NCI-H2029 treated with DMSO at 0.1 percent for 48 hours (cell line): ENCODE data around the gene PBX3.

Source experiments
- DNase-seq: peaks from one replicate; lab custom pipeline; 2025; lab: John Stamatoyannopoulos, UW

PBX3 gene

GRCh38 chr9:125997196-125997823 is 250.1 kb downstream of the PBX3 start:
- peak; percentile 99 for DNase-seq

- DNase-seq: no peak
Measured at GRCh38 chr9:125998837-125999503, 251.8 kb downstream of the PBX3 start.

- no peak for DNase-seq
Measured at GRCh38 chr9:125999504-125999881, 252.3 kb downstream of the PBX3 start.

DNA sequence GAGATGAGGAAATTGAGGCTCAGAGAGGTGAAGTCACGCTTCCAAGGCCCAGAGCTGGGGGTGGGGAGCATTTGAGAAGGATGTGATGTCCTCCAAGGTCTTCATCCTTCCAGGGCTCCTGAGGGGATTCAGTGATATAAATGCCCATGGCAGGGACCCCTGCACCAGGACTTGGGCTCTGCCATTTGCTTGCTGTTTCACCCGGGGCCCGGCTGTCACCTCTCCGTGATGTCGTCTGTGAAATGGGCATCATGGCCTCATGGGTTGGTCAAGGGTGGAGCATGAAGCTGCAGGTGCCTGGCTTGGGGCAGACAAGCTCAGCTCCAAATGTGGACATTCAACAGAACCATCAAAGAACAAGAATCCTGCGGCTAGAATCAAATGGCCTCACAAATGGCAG is 253.1 kb downstream of the PBX3 start:
- DNase-seq: no peak

GRCh38 chr9:126000731-126001580 is 253.8 kb downstream of the PBX3 start:
- no peak for DNase-seq

- DNase-seq: no peak
Measured at GRCh38 chr9:126001581-126002225, 254.5 kb downstream of the PBX3 start.

- no peak for DNase-seq
Measured at GRCh38 chr9:126002476-126003350, 255.5 kb downstream of the PBX3 start.

DNA sequence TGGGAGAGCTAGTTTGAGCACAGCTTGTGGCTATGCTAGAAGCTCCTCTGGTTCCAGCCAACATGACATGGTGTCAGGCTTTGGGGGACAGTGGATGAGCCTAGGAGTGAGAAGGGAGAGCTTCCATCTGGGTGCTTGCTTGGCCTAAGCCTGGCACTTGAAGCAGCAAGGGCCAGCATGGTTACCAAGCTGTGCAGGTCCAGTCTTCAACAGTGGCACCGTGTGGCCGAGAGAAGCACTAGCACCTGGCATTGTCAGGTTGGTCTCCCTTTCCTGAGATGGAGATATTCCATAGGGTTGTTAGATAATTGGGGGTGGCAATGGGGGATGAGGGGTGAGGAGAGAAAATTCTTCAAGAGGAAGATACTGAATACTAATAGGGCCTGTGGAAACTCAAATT is 261.9 kb downstream of the PBX3 start:
- DNase-seq: no peak

GRCh38 chr9:126014726-126015125 is 267.6 kb downstream of the PBX3 start:
- no peak for DNase-seq

GRCh38 chr9:126015424-126015823 is 268.3 kb downstream of the PBX3 start:
- DNase-seq: no peak

DNA sequence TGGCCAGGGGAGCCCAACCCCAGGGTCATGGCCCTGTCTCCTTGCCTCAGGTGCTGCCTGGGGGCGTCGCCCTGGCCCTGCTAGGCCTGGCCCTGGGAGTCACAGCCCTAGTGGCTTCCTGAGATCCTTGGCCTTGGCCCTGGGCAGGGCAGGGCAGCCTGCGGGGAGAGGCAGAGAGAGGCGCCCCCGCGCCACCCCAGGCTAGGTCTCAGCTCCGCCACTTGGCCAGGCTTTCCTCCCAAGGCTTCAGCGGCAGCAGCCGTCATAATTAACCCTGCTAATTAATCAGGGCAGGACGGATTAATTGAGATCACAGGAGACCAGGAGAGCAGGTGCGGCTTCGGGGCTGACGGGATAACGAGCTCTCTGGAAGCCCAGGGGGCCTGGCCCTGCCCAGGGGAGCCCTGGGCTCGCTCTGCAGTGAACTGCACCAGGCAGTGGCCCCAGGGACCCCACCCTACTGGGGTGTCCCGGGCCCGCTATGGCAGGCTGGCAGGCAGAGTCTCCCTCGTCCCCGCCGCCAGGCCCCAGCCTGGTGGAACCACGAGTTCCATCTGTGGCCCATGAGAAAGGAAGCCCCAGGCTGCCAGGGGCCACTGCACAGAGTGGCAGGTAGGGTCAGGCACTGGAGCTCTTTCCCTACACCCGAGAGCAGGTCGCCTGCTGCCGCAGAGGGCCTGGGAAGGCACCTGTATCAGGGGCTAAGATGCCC is 269.6 kb downstream of the PBX3 start:
- no peak for DNase-seq
